ENCODE results near the gene TIMM50.

GRCh38 chr19:39508629-39509028 lies 28.0 kb downstream of the TIMM50 start:
- TF ChIP-seq CTCF (IDR thresholded peaks at IDR 0.05), result no peak
- no peak for TF ChIP-seq POLR2AphosphoS5 (IDR thresholded peaks at IDR 0.05)
